Fibroblast of the aortic adventitia (primary cell): ENCODE measurements around the gene REP15. TPM values are rescaled to one million over a fixed set of nuclear protein-coding genes. Genes with fewer than 3 reads are reported as not detected.
A peak's percentile ranks its signal among the peaks of the same experiment; 100 is the strongest.

Source experiments
- DNase-seq: peaks from one replicate; pipeline ENCODE4 v3.0.0-alpha.2; 2010; ENCODE audit warnings: low read depth
- H3K4me3 ChIP-seq: 2 replicates; pipeline ENCODE4 v1.5.1; 2011; ENCODE audit warnings: low read depth, mild to moderate bottlenecking, control low read depth, low read length, moderate library complexity
- CTCF ChIP-seq: IDR thresholded peaks from 2 replicates; pipeline ENCODE4 v1.5.1; 2011; ENCODE audit warnings: mild to moderate bottlenecking, low read length, control low read depth, inconsistent platforms; ENCODE audit not compliant: insufficient read depth
- total RNA-seq: library from RNA; depleted of rRNA; stranded (reverse); fragments of >200 nt; gene quantifications from 2 replicates; pipeline ENCODE4 v1.2.3, GENCODE V29; 2012; ENCODE audit warnings: low replicate concordance

REP15 gene
- total RNA-seq, 1 donor = 3.5 TPM

DNA sequence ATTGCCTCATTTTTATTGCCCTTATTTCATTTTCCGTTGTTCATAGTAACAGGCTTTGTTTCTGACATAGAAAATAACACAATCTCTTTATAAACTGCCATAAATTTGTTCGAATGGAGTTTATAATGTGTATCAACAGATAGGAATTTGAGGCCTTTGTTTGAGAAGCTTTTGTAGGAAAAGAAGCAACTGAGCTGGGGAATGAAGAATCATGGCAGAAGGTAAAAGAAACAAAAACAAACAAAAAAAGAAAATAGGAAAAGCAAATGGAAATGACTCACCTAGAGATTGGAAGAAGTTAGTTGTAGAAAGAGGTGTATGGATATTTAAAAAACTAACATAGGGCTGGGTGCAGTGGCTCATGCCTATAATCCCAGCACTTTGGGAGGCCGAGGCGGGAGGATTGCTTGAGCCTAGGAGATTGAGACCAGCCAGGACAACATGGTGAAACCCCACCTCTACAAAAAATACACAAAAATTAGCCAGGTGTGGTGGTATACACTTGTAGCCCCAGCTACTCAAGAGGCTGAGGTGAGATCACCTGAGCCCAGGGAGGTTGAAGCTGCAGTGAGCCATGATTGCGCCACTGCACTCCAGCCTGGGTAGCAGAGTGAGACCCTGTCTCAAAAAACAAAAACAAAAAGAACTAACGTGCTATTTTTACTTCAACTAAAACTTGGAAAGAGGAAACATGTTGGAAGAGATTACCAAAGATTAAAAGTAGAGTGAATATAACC is 523 bp upstream of the REP15 start:
- no peak overlapping the region for H3K4me3 ChIP-seq
- DNase-seq = no peak
- TF ChIP-seq CTCF = no peak

DNA sequence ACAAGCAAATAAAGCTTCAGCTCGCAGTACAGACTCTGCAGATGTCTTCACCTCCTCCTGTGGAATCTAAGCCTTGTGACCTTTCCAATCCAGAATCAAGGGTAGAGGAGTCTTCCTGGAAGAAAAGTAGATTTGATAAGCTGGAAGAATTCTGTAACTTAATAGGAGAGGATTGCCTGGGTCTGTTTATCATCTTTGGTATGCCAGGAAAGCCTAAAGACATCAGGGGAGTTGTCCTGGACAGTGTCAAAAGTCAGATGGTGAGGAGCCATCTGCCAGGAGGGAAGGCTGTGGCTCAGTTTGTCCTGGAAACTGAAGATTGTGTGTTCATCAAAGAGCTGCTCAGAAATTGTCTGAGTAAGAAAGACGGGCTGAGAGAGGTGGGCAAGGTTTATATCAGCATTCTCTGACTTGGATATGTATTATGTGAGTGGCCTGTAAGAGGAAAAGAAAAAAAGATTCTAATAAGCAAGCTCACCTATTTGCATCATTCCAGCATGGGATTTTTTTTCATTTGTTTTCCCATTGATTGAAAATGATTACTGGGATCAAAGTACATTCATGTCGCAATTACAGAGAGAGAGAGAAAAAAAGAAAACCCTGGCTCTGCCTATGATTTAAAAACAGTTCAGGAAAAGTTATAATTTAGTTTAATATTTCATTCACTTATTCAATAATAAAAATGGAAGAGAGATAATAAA is 767 bp downstream of the REP15 start:
- H3K4me3 ChIP-seq = no peak overlapping the region
- TF ChIP-seq CTCF = no peak
- no peak for DNase-seq

- TF ChIP-seq CTCF = peak; percentile 83
- peak; percentile 99 for DNase-seq
- H3K4me3 ChIP-seq = no peak overlapping the region
These were observed 7.6 kb downstream of the REP15 start for GRCh38 chr12:27703720-27704452.

DNA sequence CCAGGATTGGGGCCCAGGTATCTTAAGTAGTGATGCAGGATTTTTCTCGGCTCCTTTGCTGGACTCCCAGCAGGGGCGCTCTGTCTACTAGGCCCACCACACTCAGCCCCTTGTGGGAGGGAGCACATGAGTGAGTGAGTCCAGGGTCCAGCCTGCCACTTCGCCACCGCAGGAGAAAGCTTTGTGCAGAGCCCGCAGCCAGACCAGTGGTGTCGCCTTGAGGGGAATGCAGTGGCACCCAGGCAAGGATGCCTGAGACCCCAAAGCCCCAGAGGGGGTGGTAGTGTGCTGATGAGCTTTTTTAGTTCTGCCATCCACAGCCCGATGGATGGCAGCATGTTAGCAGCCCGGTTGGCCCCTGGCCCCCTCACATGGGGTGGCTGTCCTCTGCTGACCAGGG is 9.0 kb downstream of the REP15 start:
- no peak for TF ChIP-seq CTCF
- H3K4me3 ChIP-seq = no peak overlapping the region
- DNase-seq = no peak

DNA sequence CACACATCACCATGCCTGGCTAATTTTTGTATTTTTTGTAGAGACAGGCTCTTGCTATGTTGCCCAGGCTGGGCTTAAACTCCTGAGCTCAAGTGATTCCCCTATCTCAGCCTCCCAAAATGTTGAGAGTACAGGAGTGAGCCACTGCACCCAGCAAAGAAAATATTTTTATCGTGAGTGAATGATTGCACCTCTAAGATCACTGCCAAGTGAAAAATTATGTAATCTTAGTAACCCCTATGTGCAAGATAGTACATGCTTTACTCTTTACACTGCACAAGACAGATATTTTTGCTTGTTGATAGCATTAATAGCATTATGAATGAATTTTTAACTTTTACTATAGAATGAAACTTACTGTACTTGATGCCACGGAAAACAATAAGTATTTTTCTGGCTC is 11.0 kb downstream of the REP15 start:
- no peak for DNase-seq
- TF ChIP-seq CTCF = no peak
- H3K4me3 ChIP-seq = no peak overlapping the region

GRCh38 chr12:27709212-27709931 is 13.1 kb downstream of the REP15 start:
- peak overlapping the region; percentile 99 for H3K4me3 ChIP-seq
- no peak for TF ChIP-seq CTCF
- no peak for DNase-seq
